HepG2 (cell line): ENCODE measurements around the gene LRRC51.

Experiments
- ATF2 ChIP-seq: sonication (generic); formaldehyde crosslinking; IDR thresholded peaks from 2 replicates; pipeline ENCODE4 v1.4.0; 2020; ENCODE audit warnings: missing genetic modification reagents
- CTCF ChIP-seq: sonication (generic); formaldehyde crosslinking; IDR thresholded peaks from 2 replicates; pipeline ENCODE4 v1.5.0; 2020; ENCODE audit warnings: mild to moderate bottlenecking, missing genetic modification reagents, moderate library complexity
- EZH2 ChIP-seq: conservative IDR thresholded peaks from 2 replicates; pipeline ENCODE4 v1.6.1; 2012; ENCODE audit warnings: mild to moderate bottlenecking, low read depth, low read length, moderate library complexity
- MAX ChIP-seq: IDR thresholded peaks from 2 replicates; pipeline ENCODE4 v1.6.1; 2012; ENCODE audit warnings: inconsistent platforms
- NFYB ChIP-seq: sonication (generic); formaldehyde crosslinking; IDR thresholded peaks from 2 replicates; pipeline ENCODE4 v1.4.0; 2020; ENCODE audit warnings: missing genetic modification reagents
- SATB2 ChIP-seq: sonication (generic); formaldehyde crosslinking; IDR thresholded peaks from 2 replicates; pipeline ENCODE4 v1.5.0; 2020; ENCODE audit warnings: missing genetic modification reagents
- SIN3A ChIP-seq: IDR thresholded peaks from 2 replicates; pipeline ENCODE4 v1.6.1; 2011; ENCODE audit warnings: low read depth, mild to moderate bottlenecking, control low read depth, low read length, borderline replicate concordance
- ZNF589 ChIP-seq: sonication (generic); formaldehyde crosslinking; conservative IDR thresholded peaks from 2 replicates; pipeline ENCODE4 v1.8.0; 2022; ENCODE audit warnings: mild to moderate bottlenecking, moderate library complexity, missing genetic modification reagents
- ZSCAN21 ChIP-seq: sonication (generic); formaldehyde crosslinking; IDR thresholded peaks from 2 replicates; pipeline ENCODE4 v1.8.0; 2022; ENCODE audit warnings: mild to moderate bottlenecking, missing genetic modification reagents, moderate library complexity, borderline replicate concordance
- ZSCAN31 ChIP-seq: sonication (generic); formaldehyde crosslinking; IDR thresholded peaks from 2 replicates; pipeline ENCODE4 v1.5.0; 2020; ENCODE audit warnings: low read depth, mild to moderate bottlenecking, missing genetic modification reagents

GRCh38 chr11:72081184-72081644 lies 564 bp downstream of the LRRC51 start:
- TF ChIP-seq ATF2 (no peak), MAX (no peak), CTCF (CRISPR knock-in tag) (no peak), EZH2 (no peak), SATB2 (no peak), NFYB (CRISPR knock-in tag) (no peak), ZSCAN21 (CRISPR knock-in tag) (no peak), SIN3A (no peak), ZNF589 (CRISPR knock-in tag) (no peak), ZSCAN31 (CRISPR knock-in tag) (no peak)
